HG02973 (cell line): ENCODE results near the gene POPDC3.
"Not testable (repeated sequence)": the region's sequence is repeated elsewhere in the genome, so short reads cannot be mapped to it uniquely, and the experiment has no call there.

Source experiments
- ATAC-seq: cut with Tn5 transposase; IDR thresholded peaks from one replicate; pipeline ENCODE4 v1.9.1; 2021; ENCODE audit warnings: moderate library complexity; ENCODE audit not compliant: unreplicated experiment

POPDC3 gene

GRCh38 chr6:105179244-105180065, at the start of gene POPDC3:
POPDC3 (minus strand) TSS chr6:105180014; CDS start chr6:105161909, 18,105 bp downstream.
- no peak for ATAC-seq

GRCh38 chr6:105227295-105227767, 47.5 kb upstream of the POPDC3 start:
- ATAC-seq: no peak

GRCh38 chr6:105226598-105227294, 46.9 kb upstream of the POPDC3 start:
- no peak for ATAC-seq

- no peak for ATAC-seq
Observed at GRCh38 chr6:105223242-105223641, 43.4 kb upstream of the POPDC3 start.

GRCh38 chr6:105221219-105221618, 41.4 kb upstream of the POPDC3 start:
- not testable (repeated sequence) for ATAC-seq

GRCh38 chr6:105220186-105220585, 40.4 kb upstream of the POPDC3 start:
- ATAC-seq: no peak

- not testable (repeated sequence) for ATAC-seq
Observed at GRCh38 chr6:105219218-105219617, 39.4 kb upstream of the POPDC3 start.

- no peak for ATAC-seq
Observed at GRCh38 chr6:105215506-105215905, 35.7 kb upstream of the POPDC3 start.

- ATAC-seq: no peak
Observed at GRCh38 chr6:105214668-105215067, 34.9 kb upstream of the POPDC3 start.

- ATAC-seq: no peak
Observed at GRCh38 chr6:105213272-105213671, 33.5 kb upstream of the POPDC3 start.

- peak; percentile 69 for ATAC-seq
Observed at GRCh38 chr6:105212587-105212986, 32.8 kb upstream of the POPDC3 start.

- ATAC-seq: no peak
Observed at GRCh38 chr6:105211831-105212230, 32.0 kb upstream of the POPDC3 start.

GRCh38 chr6:105210932-105211531, 31.2 kb upstream of the POPDC3 start:
- ATAC-seq: no peak

- ATAC-seq: no peak
Observed at GRCh38 chr6:105209950-105210706, 30.3 kb upstream of the POPDC3 start.

- no peak for ATAC-seq
Observed at GRCh38 chr6:105207524-105208269, 27.9 kb upstream of the POPDC3 start.

GRCh38 chr6:105204768-105205167, 25.0 kb upstream of the POPDC3 start:
- no peak for ATAC-seq

- ATAC-seq: no peak
Observed at GRCh38 chr6:105204331-105204730, 24.5 kb upstream of the POPDC3 start.

GRCh38 chr6:105202486-105202885, 22.7 kb upstream of the POPDC3 start:
- no peak for ATAC-seq

- ATAC-seq: no peak
Observed at GRCh38 chr6:105200133-105200730, 20.4 kb upstream of the POPDC3 start.

- no peak for ATAC-seq
Observed at GRCh38 chr6:105199711-105200110, 19.9 kb upstream of the POPDC3 start.
